ENCODE measurements around the gene GALNT7. TPM values are rescaled to one million over a fixed set of nuclear protein-coding genes. Genes with fewer than 3 reads are reported as not detected.

The GALNT7 gene
- total RNA-seq, 4 donors from 2014 or later: 15.6 to 38.2 (median 23.8) TPM

- H3K36me3 ChIP-seq: no peaks in the 10 kb centered on the region
- H3K9me3 ChIP-seq: no peaks in the 10 kb centered on the region
- TF ChIP-seq POLR2A (IDR thresholded peaks at IDR 0.05): no peak
- no peak for TF ChIP-seq CTCF (IDR thresholded peaks at IDR 0.05)
- intact Hi-C loops (cut with DNase I): no loop called here
- no peak overlapping the region for H3K4me3 ChIP-seq (replicated peaks in 1 of 3)
- no peak overlapping the region for H3K27ac ChIP-seq
- no peaks in the 10 kb centered on the region for H3K4me1 ChIP-seq
- H3K27me3 ChIP-seq: no peaks in the 10 kb centered on the region
- DNase-seq: no peak
- WGBS, 2 donors: 65 to 69% methylated on average over 4 of the region's 4 CpGs
These were observed 120.7 kb downstream of the GALNT7 start for GRCh38 chr4:173289353-173289727.

- no peaks in the 10 kb centered on the region for H3K36me3 ChIP-seq
- no peak overlapping the region for H3K27ac ChIP-seq
- TF ChIP-seq POLR2A (IDR thresholded peaks at IDR 0.05): no peak
- no peak for TF ChIP-seq CTCF (IDR thresholded peaks at IDR 0.05)
- DNase-seq: no peak
- no peaks in the 10 kb centered on the region for H3K9me3 ChIP-seq
- intact Hi-C loops (cut with DNase I): no loop called here
- no peaks in the 10 kb centered on the region for H3K4me1 ChIP-seq
- H3K27me3 ChIP-seq: no peaks in the 10 kb centered on the region
- H3K4me3 ChIP-seq (replicated peaks in 1 of 3): no peak overlapping the region
- 97 to 98% methylated on average over 5 of the region's 5 CpGs for WGBS, 2 donors
These were observed 123.3 kb downstream of the GALNT7 start for GRCh38 chr4:173291899-173292298.

- DNase-seq: no peak
- Histone ChIP-seq H3K27me3 (no peaks in the 10 kb centered on the region), H3K4me3 (replicated peaks in 1 of 3) (no peak overlapping the region), H3K4me1 (no peaks in the 10 kb centered on the region), H3K9me3 (no peaks in the 10 kb centered on the region), H3K36me3 (no peaks in the 10 kb centered on the region), H3K27ac (no peak overlapping the region)
- intact Hi-C loops (cut with DNase I): no loop called here
- TF ChIP-seq CTCF (IDR thresholded peaks at IDR 0.05): no peak
- no peak for TF ChIP-seq POLR2A (IDR thresholded peaks at IDR 0.05)
- WGBS, 2 donors: 90% methylated on average over 7 of the region's 7 CpGs
These were observed 125.1 kb downstream of the GALNT7 start for GRCh38 chr4:173293663-173294062.

GRCh38 chr4:173294444-173294843, 125.8 kb downstream of the GALNT7 start:
- intact Hi-C loops (cut with DNase I): no loop called here
- WGBS, 2 donors: 83 to 91% methylated on average over 1 of the region's 1 CpG
- H3K4me3 ChIP-seq (replicated peaks in 1 of 3): no peak overlapping the region

More at GRCh38 chr4:173294444-173294843, 125.8 kb downstream of the GALNT7 start:
- Histone ChIP-seq H3K4me1 (no peaks in the 10 kb centered on the region), H3K36me3 (no peaks in the 10 kb centered on the region), H3K27me3 (no peaks in the 10 kb centered on the region), H3K27ac (no peak overlapping the region), H3K9me3 (no peaks in the 10 kb centered on the region)
- no peak for DNase-seq
- TF ChIP-seq POLR2A (IDR thresholded peaks at IDR 0.05) (no peak), CTCF (IDR thresholded peaks at IDR 0.05) (no peak)
